Stimulated activated CD4-positive, alpha-beta T cell treated with anti-CD3 and anti-CD28 coated beads, Interleukin-12 subunit alpha, Interleukin-12 subunit beta, amount 100 ng/mL, for 48 hours (primary cell): ENCODE data around the gene S1PR5.
"Not testable (repeated sequence)": the region's sequence is repeated elsewhere in the genome, so short reads cannot be mapped to it uniquely, and the experiment has no call there.

Source experiments
- DNase-seq, 3 donors: peaks; one replicate each; pipeline ENCODE4 v3.0.0-alpha.2; 2020; ENCODE audit warnings: low read depth in 2 of 3, low spot score in 1 of 3

The S1PR5 gene

DNA sequence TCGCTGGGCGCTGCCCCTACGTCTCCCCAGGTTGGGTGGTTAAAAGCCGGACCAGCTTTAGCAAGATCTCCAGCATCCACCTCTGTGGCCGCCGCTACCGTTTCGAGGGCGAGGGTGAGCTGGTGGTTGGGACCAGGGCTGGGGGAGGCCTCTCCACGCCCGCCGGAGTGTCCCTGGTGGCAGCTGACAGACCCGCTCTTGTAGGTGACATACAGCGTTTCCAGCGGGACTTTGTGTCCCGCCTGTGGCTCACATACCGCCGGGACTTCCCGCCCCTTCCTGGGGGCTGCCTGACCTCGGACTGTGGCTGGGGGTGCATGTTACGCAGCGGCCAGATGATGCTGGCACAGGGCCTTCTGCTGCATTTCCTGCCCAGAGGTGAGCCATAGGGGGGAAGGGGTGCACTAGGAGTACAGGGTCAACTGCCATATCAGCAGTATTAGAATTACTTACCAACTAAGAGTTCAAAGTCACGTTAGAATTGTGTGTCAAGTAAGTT, 27.6 kb upstream of the S1PR5 start:
- DNase-seq = no peak

DNA sequence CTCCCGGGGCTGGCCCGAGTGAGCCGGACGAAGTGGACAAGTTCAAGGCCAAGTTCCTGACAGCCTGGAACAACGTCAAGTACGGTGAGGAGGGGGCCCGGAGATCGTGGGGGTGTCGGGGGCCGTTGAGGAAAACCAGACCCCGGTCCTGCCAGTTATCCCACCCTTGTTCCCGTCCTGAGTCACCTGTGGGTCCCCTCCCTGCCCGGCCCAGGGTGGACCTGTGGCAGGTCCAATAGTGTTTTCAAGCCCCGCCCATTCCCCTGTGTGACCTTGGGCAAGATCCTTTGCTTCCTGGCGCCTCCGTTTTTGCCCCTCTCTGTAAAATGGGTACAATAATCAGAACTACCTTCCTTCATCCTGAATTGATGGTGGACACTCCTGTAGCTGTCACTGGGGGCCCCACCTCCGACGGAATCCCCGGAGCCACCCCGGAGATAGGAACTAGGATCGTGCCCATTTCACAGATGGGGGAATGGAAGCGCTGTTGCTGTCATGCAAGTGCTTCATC, 27.1 kb upstream of the S1PR5 start:
- DNase-seq = no peak

DNA sequence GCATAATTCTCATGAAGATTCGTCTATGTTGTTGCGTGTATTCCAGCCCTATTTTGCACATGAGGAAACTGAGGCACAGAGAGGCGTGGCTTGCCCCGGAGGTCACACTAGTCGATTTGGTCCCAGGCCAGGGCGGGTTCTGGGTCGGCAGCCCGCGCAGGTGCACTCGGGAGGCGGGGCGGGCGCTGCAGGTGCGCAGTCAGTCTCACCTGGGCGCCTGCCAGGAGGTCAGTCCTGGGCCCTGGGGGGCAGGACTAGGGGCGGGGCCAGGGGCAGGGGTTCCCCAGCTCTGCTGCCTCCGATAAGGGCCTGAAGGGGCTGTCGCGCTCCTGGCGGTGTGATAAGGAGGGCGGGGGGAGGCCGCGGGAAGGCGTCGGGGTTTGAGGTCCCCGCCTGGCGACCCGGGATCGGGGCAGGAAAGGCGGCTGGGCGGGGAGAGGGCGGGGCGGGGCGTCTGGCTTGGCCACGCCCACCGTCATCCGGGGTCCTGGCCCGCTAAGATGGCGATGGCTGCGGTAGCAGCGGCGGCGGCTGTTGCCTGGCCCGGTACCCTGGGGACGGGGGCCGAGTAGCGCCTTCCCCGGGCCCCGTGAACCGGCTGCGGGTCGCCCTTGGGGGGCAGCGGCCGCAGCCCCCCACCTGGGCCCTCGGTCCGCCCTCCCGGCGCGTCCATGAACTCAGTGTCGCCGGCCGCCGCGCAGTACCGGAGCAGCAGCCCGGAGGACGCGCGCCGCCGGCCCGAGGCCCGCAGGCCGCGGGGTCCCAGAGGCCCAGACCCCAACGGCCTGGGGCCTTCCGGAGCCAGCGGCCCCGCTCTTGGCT, 26.4 kb upstream of the S1PR5 start, which contains the start of gene ATG4D:
ATG4D (plus strand) TSS at position 485 of the 822 bp plus-strand sequence; CDS start at position 672, 187 bp downstream.
- peak in 2 of 3 donors; percentile 67 to 73 for DNase-seq

DNA sequence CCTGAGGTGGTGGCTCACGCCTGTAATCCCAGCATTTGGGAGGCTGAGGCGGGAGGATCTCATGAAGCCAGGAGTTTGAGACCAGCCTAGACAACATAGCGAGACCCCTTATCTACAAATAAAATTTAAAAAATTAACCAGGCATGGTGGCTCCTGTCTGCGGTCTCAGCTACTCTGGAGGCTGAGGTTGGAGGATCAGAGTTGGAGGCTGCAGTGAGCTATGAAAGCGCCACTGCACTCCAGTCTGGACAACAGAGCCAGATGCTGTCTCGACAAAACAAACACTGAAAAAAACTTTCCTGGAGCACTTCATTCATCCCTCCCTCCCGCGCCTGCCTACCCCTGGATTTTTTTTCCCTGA, 25.8 kb upstream of the S1PR5 start:
- no peak for DNase-seq

DNA sequence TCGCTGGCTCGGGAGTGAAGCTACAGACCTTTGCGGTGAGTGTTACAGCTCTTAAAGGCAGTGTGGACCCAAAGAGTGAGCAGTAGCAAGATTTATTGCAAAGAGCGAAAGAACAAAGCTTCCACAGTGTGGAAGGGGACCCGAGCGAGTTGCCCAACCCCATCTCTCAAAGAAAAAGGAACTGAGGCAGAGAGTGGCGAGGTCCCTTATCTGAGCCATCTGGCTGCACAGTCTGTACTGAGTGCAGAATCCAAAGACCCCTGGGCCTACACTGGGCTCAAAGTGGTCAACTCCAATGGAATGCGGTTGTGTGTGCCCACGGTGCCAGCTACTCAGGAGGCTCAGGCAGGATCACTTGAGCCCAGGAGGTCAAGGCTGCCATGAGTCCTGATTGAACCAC, 21.8 kb upstream of the S1PR5 start:
- DNase-seq = not testable (repeated sequence)

DNA sequence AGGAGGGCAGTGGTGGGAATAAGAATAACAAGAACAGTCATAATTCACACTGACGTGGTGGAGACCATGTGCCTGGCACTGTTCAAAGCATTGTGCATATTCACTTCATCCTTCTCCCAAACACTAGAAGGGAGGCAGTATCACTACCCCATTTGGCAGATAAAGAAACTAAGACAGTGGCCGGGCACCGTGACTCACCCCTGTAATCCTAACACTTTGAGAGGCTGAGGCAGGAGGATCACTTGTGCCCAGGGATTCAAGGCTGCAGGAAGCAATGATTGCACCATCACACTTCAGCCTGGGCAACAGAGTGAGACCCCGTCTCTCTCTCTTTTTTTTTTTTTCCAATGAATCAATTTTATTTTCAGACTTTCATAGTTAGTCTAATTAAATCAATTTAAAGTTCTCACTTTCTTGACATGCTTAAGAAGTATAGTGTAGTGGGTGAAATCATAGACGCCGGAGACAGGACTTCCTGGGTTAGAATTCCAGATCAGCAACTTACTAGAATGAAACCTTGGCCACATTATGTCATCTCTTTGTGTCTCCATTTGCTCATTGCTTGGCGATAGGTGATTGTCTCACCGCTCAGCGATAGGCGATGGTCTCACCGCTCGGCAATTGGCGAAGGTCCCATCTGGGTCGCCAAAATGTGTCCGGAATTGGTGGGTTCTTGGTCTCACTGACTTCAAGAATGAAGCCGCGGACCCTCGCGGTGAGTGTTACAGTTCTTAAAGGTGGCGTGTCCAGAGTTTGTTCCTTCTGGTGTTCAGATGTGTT, 21.1 kb upstream of the S1PR5 start:
- DNase-seq = no peak

DNA sequence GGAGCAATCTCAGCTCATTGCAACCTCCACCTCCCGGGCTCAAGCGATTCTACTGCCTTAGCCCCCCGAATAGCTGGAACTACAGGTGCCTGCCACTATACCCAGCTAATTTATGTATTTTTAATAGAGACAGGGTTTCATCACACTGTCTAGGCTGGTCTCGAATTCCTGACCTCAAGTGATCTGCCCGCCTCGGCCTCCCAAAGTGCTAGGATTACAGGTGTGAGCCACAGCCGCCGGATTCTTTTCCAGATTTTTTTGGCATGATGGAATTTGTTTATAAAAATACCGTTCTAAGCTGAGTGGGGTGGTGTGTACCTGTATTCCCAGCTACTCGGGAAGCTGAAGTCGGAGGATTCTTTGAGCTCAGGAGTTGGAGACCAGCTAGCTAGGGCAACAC, 20.4 kb upstream of the S1PR5 start:
- no peak for DNase-seq

DNA sequence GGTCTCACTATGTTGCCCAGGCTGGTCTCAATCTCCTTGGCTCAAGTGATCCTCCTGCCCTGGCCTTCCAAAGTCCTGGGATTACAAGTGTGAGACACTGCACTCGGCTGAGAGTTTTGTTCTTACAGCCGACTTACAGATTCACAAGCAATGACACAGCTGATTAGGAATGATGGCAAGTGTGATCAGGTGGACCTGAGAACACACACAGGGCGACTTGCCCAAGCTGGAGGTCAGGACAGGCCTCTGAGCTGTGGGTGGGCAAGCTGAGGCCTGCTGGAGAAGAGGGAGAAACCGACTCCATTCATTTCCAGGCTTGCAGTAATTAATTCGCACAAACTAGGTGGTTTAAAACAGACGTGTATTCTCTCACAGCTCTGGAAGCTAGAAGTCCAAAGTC, 18.4 kb upstream of the S1PR5 start:
- no peak for DNase-seq

DNA sequence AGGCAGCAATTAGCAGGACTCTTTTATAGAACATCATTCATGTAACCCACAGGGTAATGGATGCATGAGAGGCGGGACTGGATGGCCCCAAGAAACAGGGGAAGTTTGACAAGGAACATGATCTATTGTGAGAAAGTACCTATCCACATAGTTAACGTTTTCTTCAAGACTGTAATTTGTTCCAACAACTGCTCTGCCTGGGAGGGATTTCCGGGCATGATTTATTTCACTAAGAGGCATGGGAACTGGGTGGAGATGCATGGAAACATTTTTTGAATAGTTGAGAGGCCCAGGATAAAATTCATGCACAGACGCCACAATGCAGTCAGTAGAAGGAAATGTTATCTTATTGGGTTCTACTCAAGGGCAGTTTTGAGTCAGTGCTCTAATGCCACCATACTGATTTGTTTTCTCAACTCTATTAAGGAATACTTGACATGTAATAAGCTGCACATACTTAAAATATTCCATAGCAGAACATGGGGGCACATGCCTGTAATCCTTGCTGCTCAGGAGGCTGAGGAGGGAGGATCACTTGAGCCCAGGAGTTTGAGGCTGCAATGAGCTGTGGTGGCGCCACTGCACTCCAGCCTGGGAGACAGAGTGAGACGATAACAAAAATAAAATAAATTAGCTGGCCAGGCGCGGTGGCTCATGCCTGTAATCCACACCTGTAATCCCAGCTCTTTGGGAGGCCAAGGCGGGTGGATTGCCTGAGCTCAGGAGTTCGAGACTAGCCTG, 16.6 kb upstream of the S1PR5 start:
- no peak for DNase-seq

DNA sequence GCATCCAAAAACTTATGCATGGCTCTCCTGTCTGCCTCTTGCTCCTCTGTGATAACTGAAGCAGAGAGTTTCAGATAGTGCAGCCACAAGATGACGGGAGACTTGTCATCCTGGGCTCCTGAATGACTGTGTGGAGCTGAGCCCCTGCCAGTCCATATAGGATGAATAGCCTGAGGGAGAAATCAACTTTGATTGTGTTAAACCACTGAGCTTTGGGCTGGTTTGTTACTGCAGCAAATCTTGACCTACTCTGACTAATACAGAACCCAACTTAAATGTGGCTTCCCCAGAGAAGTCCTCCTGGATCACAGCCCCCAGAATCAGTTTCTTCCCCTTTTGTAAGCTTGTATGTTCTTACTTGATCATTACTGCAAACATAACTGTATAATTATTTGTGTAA, 15.2 kb upstream of the S1PR5 start:
- DNase-seq = no peak

DNA sequence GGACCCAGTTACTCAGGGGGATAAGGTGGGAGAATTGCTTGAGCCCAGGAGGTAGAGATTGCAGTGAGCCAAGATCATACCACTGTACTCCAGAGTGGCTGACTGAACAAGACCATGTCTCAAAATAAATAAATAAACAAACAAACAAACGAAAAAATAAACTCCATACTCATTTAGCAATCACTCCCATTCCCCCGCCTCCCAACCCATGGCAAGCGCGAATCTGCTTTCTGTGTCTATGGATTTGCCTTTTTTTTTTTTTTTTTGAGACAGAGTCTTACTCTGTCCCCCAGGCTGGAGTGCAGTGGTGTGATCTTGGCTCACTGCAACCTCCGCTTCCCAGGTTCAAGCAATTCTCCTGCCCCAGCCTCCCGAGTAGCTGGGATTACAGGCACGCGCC, 9.6 kb upstream of the S1PR5 start:
- not testable (repeated sequence) for DNase-seq

DNA sequence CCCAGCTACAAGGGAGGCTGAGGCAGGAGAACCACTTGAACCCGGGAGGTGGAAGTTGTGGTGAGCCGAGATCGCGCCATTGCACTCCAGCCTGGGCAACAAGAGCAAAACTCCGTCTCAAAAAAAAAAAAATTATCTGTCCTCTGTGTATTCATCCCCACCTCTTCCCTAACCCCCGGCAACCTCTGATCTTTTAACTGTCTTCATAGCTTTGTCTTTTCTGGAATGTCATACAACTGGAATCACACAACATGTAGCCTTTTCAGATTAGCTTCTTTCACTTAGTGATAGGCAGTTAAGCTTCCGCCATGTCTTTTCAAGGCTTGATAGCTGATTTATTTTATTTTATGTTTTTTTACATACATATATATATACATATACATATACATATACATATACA, 8.4 kb upstream of the S1PR5 start:
- DNase-seq = no peak

DNA sequence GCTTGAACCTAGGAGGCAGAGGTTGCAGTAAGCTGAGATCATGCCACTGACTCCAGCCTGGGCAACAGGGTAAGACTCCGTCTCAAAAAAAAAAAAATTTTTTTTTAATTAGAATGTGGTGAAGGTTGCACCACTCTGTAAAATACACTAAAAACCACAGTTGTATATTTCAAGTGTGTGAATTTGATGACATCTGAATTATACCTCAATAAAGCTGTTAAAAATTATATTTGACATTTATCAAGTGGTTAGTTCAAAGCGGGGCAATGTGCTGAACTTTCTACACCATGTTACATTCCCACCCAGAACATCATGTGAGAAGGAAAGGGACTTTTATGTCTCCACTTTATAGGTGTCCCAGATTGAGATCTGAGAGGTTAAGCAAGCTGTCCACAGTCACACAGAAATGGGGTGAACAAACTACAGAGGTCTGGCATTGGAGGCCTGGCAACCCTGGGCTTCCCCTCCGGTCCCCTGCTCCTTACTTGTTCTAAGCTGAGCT, 5.9 kb upstream of the S1PR5 start:
- DNase-seq = no peak

DNA sequence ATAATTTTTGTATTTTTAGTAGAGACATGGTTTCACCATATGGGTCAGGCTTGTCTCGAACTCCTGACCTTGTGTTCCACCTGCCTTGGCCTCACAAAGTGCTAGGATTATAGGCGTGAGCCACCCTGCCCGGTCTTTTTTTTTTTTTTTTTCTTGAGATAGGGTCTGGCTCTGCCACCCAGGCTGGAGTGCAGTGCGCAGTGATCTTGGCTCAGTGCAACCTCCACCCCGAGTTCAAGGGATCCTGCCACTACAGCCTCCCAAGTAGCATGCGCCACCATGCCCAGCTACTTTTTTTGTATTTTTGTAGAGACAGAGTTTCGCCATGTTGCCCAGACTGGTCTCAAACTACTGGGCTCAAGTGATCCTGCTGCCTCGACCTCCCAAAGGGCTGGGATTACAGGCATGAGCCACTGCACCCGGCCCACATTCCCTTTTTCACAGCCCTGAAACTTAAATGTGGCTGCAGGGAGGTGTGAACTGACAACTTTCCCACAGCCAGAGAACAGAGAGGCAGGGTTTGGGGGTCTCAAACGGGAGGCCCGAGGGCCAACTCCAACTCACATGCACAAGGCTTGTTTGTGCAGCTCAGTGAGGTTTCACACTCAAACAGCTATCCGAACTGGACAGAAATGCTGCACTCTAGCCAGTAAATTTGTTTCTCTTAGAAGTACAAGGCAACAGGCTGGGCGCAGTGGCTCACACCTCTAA, 4.4 kb upstream of the S1PR5 start:
- no peak for DNase-seq

DNA sequence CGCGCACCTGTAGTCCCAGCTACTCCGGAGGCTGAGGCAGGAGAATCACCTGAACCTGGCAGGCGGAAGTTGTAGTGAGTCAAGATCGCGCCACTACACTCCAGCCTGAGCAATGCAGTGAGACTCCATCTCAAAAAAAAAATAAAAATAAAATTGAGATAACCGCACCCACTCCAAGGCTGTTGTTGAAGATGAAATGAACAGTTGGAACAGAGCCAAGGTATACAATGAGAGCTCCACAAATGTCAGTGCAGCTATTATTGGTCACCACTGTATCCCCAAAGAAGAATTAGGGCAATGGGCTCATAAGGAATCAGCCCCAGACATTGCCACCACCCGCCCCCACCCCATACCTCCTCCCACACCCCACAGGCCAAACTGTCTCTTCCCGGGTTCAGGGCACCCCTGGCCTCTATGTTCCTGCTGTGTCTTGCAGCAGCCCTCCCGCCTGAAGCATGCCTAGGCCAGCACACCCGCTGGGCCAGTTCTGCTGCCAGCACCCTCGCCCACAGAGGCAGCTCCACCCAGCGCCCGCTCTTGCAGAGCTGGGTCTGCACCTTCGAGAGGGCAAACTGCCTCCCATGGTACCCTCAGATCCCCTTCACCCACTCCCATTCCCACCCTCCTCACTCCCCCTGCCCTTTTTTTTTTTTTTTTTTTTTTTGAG, 3.5 kb upstream of the S1PR5 start:
- no peak for DNase-seq

DNA sequence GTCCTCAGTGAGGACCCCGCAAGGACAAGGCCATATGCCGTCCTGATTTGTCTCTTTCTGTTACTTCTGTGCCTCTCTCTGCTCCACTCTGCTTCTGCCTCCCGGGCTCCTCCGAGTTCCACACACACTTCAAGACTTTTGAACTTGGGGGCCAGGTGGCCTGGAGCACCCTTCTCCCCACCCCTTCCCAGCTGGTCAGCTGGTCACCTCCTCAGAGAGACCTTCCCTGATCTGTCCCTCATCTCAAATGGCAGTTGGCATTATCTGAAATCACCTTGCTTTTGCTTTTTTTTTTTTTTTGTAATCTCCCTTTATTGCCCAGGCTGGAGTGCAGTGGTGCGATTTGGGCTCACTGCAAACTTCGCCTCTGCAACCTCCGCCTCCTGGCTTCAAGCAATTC, 2.2 kb upstream of the S1PR5 start:
- no peak for DNase-seq

DNA sequence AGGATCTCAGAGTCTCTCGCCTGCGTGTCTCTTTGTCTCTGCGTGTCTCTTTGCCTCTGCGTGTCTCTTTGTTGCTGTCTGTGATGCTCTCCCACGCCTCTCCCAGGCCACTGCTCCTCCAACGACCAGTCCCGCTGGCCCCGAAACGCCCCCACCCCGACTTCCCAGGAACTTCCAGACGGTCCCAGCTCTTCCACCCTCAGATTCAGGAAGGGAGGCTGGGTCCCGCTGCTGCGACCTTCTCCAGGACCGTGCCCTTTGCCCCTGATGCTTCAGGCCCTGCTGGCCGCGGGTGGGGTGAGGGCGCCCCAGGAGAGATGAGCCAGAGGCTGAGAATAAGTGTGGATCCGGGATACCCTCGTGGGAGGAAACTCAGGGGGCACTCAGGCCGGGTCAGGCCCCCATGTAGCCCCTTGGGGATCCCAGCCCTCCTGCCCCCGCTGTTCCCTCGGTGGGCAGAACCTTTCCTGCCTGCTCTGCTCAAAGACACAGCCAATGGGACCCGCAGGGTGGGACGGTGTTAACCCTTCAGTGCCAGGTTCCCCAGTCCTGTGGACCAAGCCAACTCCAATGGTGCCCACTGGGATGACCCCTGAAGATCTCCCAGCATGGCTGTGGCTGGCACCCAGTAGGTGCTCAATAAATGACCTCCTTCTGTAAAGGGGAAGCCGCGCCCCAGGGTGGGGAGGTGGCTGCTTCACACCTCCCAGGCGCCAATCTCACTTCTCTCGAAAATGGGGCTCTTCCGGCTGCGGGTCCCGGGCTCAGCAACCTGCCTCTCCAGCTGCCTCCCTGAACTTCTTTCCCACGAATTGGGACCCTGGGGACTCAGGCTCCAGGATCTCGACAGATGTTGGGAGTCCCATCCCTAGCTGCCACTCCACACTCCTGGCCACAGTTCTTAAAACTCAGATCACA, 1.5 kb upstream of the S1PR5 start:
- no peak for DNase-seq

DNA sequence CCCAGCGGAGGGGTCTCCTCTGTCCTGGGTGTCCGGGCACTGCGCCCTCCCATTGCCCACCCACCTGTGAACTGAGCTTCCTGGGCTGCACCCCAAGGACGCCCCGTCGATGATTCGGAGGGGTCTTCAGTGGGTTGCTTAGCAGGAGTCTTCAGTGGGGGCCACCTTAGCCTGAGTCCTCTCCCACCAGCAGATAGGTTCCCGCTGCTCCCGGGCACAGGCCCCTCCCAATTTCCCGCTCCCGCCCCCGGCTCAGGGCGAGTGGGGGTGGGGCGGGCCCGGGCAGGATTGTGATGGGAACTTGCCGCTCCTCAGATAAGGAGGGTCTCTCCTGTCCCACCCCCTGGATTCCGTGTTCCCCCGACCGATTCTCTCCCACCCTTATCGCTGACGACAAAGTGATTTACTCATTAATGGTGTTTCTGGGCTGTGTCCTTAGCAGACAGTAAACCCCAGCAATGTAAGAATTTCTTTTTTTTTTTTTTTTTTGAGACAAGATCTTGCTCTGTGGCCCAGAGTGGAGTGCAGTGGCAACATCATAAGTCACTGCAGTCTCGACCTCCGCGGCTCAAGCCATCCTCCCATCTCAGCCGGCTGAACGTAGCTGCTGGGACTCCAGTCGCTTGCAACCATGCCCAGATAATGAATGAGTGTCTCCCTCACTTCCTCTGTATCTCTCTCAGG, 655 bp upstream of the S1PR5 start:
- no peak for DNase-seq
